Measurements from ENCODE around the gene TAX1BP3. TPM values are rescaled to one million over a fixed set of nuclear protein-coding genes. Genes with fewer than 3 reads are reported as not detected.

TAX1BP3 gene
- total and polyA plus RNA-seq, 12 donors, result 32.1 to 311 (median 158) TPM

DNA sequence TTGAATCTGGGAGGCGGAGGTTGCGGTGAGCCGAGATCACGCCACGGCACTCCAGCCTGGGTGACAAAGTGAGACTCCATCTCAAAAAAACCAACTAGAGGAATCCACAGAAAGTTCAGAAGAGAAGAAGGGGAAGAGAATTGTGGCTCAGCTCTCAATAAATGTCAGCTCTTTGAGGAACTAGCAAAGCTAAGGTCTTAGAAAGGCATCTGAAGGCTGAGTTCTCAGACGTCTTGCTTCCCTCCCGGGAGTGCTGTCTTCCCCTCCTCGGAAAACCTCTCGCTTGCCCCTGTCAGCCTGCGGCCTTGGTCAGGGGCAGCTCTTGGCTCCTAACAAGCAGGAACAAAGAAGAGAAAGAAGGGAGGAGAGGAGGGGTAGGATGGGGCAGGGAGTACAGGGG lies 37.6 kb downstream of the TAX1BP3 start:
- Histone ChIP-seq H3K36me3 (replicated peaks in 1 of 2) (peaks cover 0 to 32% of the 10 kb centered on the region in 2 donors), H3K9me3 (replicated peaks in 1 of 3) (no peaks in the 10 kb centered on the region), H3K4me3 (no peak overlapping the region), H3K4me1 (replicated peaks in 1 of 2) (peaks cover 3 to 10% of the 10 kb centered on the region in 2 donors), H3K27ac (peak overlapping the region in 1 of 5 donors; percentile 7), H3K27me3 (no peaks in the 10 kb centered on the region)
- 80 to 84% (median 82%) methylated on average over 10 of the region's 10 CpGs for WGBS, 4 donors
- no peak for TF ChIP-seq POLR2A (IDR thresholded peaks at IDR 0.05)
- TF ChIP-seq, protein P1, sequence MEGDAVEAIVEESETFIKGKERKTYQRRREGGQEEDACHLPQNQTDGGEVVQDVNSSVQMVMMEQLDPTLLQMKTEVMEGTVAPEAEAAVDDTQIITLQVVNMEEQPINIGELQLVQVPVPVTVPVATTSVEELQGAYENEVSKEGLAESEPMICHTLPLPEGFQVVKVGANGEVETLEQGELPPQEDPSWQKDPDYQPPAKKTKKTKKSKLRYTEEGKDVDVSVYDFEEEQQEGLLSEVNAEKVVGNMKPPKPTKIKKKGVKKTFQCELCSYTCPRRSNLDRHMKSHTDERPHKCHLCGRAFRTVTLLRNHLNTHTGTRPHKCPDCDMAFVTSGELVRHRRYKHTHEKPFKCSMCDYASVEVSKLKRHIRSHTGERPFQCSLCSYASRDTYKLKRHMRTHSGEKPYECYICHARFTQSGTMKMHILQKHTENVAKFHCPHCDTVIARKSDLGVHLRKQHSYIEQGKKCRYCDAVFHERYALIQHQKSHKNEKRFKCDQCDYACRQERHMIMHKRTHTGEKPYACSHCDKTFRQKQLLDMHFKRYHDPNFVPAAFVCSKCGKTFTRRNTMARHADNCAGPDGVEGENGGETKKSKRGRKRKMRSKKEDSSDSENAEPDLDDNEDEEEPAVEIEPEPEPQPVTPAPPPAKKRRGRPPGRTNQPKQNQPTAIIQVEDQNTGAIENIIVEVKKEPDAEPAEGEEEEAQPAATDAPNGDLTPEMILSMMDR (IDR thresholded peaks at IDR 0.05), result no peak
- intact Hi-C loops (cut with DNase I), result no loop called here
- DNase-seq, result no peak

DNA sequence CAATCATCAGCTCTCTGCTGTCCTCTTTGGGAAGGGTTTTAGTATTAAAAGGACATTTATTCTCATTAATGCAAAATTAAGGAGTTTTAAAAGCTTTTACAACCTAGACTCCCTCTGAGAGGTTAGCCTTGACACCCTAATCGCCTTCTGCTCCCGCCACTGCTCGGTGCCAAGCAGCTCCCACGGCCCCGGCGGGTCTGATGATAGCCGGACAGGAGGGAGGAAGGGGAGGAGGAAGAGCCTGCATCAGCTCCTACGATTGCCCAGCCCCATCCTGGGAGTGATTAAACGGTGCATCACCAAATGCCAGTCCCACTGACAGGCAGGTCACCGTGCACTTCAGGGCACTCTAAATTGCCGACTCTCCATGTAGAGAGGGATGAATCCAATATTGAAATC lies 40.6 kb downstream of the TAX1BP3 start:
- intact Hi-C loops (cut with DNase I), result no loop called here
- no peak for DNase-seq
- Histone ChIP-seq H3K4me3 (no peak overlapping the region), H3K9me3 (replicated peaks in 1 of 3) (no peaks in the 10 kb centered on the region), H3K27ac (no peak overlapping the region), H3K27me3 (no peaks in the 10 kb centered on the region), H3K4me1 (replicated peaks in 1 of 2) (peaks cover 0 to 4% of the 10 kb centered on the region in 2 donors), H3K36me3 (replicated peaks in 1 of 2) (peaks cover 0 to 46% of the 10 kb centered on the region in 2 donors)
- WGBS, 4 donors, result 73 to 80% (median 77%) methylated on average over 9 to 11 of the region's 11 CpGs
- TF ChIP-seq POLR2A (IDR thresholded peaks at IDR 0.05), result no peak
- TF ChIP-seq, protein P1 (IDR thresholded peaks at IDR 0.05), result no peak

DNA sequence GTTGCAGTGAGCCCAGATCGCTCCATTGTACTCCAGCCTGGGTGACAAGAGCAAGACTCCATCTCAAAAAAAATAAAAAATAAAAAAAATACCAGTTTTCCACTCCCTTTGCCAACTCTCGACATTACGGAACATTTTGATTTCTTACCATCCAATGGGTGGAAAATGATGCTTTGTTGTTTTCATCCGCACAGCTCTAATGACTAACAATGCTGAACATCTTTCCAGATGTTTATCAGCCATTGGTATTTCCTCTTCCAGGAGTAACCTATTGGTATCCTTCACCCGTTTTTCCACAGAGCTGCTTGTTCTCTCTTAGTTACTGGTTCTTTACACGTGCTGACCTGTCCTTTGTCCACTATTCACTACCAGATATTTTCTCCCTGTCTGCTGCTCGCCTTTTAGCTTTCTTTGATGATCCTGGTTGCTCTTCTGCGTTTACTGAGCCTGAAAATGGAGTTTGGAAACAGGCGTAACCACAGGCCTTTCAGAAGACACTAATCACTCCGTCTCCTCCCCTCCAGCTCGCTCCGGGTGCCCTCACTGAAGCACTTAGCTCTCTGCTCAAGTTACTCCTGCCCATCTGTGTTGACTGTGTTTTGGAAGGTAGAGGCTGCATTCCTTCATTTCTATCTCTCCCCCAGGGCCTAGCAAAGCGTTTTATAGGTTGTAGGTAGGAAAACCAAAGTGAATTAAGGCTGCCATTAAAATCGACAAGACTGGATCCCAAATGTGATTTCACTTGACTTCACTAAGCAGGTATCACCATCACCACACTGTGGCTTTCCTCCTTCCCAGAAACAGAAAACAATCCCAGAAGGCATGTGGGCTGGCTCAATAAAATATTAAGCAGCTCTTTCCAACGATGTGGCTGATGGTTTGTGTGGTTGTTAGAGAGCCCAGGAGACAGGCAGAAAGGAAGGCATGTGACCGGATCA lies 41.3 kb downstream of the TAX1BP3 start:
- Histone ChIP-seq H3K27ac (no peak overlapping the region), H3K4me1 (replicated peaks in 1 of 2) (peaks cover 0 to 4% of the 10 kb centered on the region in 2 donors), H3K27me3 (no peaks in the 10 kb centered on the region), H3K4me3 (no peak overlapping the region), H3K36me3 (replicated peaks in 1 of 2) (peaks cover 0 to 53% of the 10 kb centered on the region in 2 donors), H3K9me3 (replicated peaks in 1 of 3) (no peaks in the 10 kb centered on the region)
- 74 to 87% (median 84%) methylated on average over 16 of the region's 16 CpGs for WGBS, 4 donors
- TF ChIP-seq POLR2A (IDR thresholded peaks at IDR 0.05), result no peak
- TF ChIP-seq, protein P1 (IDR thresholded peaks at IDR 0.05), result no peak
- no peak for DNase-seq
- intact Hi-C loops (cut with DNase I), result no loop called here

DNA sequence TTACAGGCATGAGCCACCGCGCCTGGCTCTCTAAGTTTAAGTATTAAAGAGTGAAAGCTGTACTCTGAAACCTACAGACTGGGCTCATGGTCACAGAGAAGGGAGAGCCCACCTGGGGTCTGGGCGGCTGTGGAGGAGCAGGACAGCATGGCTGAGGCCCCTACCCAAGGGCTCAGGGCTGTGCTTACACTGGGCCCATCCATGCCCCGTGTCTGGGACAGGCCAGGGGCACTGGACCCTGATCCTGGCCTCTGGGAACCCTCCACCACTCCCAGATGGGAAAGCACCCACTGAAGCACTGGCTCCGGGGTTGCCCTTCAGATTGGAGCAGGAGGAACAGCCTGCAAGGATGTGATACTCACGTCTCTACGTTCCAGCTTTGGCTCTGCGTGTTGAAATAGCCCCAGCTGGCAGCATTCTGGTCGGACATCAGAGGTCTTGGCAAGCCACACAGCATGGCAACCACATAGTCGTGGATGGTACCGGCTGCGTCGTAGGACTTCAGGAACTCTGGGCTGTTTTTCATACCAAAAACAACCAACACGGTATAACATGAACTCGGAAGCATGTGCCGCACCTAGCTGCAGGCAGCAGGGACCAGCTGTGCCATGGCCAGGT lies 45.3 kb downstream of the TAX1BP3 start:
- intact Hi-C loops (cut with DNase I), result no loop called here
- no peak for TF ChIP-seq POLR2A (IDR thresholded peaks at IDR 0.05)
- TF ChIP-seq, protein P1 (IDR thresholded peaks at IDR 0.05), result no peak
- no peaks in the 10 kb centered on the region for H3K27me3 ChIP-seq
- no peaks in the 10 kb centered on the region for H3K4me1 ChIP-seq (replicated peaks in 1 of 2)
- H3K36me3 ChIP-seq (replicated peaks in 1 of 2), result peaks cover 0 to 71% of the 10 kb centered on the region in 2 donors
- DNase-seq, result no peak
- no peaks in the 10 kb centered on the region for H3K9me3 ChIP-seq (replicated peaks in 1 of 3)
- no peak overlapping the region for H3K27ac ChIP-seq
- WGBS, 4 donors, result 95 to 98% (median 96%) methylated on average over 13 to 16 of the region's 16 CpGs
- H3K4me3 ChIP-seq, result no peak overlapping the region

All from adrenal gland (tissue), 12 donors.